Pons (tissue), 1 donor: Measurements from ENCODE around the gene NDUFS7.
A peak's percentile ranks its signal among the peaks of the same experiment; 100 is the strongest.

Experiments
- DNase-seq: peaks from one replicate; pipeline ENCODE4 v3.0.0-alpha.2; 2016; ENCODE audit warnings: low spot score

NDUFS7 gene

DNA sequence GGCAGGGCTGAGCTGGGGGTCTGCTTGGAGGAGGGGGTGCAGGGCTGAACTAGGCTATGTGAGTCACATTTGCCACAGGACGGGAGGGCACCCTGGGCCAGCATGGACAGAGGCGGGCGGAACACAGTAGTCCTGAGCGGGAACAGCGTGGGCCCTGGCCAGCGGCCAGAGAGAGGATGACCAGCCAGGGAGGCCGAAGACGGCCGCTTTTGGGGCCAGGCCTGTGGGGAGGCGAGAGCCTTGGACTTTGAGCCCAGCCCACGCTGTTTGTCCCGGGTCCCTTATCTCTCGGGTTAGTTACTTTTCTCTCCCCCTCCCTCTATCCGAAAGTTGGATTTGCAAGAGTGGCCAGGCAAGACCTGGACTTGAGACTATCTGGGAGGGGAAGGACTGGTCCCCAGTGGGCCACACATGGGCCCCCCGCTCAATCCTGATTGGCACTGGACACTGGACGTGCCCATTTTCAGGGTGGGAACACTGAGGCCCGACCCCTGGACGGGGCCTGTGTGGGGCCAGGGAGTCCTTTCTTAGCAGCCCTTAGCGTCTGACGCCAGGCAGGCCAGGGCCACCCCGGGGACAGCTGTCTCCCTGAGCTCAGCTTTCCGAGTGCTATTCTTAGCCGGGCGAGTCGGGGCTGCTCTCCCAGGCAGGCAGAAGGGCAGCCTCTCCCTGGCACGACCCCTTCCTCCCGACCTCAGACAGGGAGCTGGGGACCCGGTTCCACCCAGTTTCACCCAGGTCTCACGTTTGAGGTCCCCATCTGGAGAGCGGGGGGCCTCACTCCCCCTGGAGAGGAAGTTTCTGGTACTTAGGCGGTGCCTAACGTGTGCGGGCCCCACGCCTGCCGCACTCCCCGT is 16.8 kb downstream of the NDUFS7 start:
- no peak for DNase-seq

DNA sequence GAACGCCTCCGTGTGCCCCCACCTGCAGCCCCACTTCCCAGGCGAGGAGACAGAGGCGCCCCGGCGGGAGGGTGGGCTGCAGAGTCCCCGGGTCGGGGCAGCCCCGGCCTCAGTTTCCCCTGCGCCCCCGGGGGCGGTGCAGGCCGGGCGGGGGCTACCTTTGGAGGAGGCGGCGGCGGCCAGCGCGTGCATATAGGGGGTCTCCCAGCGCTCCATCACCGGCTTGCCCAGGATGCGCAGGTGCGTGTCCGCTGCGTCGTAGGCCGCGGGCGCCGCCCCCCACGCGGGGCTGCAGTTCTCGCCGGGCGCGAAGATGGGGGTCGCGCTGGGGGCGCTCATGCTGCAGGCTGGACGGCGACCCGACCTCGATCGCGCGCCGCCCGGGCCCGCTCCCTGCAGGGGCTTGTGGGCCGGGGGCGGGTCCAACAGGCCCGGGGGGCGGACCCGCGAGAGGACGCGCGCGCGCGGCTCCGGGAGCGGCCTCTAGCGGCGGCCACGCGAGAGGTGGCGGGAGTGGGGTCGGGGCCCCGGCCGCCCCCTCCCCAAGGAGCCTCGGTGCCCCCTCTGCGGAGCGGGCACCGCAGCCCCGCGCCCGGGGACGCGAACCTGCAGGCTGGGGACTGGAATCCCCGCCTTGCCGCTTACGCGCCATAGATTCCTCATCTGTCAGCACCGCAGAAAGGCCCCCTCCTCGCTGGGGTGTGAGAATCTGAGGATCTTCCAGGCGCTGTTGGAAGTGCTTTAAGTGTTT is 17.6 kb downstream of the NDUFS7 start, which contains the start of gene GAMT:
TSS of gene GAMT (minus strand) at position 405 of the 751 bp plus-strand sequence. CDS start at position 339, 66 bp downstream.
- DNase-seq: no peak

DNA sequence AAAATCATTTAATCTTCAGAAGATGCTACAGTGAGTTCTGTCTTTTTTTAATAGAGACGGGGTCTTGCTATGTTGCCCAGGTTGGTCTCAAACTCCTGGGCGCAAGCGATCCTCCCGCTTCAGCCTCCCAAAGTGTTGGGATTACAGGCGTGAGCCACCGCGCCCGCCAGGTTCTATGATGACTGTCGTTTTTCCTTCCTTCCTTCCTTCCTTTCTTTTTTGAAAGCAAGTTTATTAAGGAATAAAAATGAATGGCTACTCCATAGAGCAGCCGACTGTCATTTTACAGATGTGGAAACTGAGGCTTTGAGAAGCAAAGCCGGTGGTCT is 18.1 kb downstream of the NDUFS7 start:
- DNase-seq: no peak

DNA sequence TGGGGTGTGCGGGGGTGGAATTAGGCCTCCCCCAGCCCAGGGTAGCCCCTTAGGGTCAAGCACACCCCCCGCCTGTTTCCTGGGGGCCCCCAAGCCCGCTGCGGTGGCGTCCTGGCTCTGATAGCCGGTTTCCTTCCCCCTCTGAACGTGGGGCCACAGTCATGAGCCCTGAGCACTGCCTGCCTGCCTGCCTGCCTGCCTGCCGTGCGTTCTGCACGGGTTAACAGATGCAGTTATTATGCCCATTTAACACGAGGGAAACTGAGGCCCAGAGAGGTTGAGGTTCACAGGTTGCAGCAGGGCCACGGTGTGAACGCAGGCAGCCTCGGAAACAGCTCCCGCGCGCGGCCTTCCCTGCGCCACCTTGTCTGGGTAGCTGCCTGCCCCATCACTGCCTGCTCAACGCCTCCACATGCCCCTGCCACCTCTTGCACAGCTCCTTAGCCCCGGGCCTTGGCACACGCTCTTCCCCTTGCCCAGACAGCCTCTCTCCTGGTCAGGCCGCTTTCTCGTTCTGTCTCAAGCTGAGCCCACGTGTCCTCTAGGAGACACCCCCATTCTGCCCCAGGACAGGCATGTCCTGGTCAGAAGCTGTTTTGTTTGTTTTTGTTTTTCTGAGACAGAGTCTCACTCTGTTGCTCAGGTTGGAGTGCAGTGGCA is 18.8 kb downstream of the NDUFS7 start:
- DNase-seq: no peak

DNA sequence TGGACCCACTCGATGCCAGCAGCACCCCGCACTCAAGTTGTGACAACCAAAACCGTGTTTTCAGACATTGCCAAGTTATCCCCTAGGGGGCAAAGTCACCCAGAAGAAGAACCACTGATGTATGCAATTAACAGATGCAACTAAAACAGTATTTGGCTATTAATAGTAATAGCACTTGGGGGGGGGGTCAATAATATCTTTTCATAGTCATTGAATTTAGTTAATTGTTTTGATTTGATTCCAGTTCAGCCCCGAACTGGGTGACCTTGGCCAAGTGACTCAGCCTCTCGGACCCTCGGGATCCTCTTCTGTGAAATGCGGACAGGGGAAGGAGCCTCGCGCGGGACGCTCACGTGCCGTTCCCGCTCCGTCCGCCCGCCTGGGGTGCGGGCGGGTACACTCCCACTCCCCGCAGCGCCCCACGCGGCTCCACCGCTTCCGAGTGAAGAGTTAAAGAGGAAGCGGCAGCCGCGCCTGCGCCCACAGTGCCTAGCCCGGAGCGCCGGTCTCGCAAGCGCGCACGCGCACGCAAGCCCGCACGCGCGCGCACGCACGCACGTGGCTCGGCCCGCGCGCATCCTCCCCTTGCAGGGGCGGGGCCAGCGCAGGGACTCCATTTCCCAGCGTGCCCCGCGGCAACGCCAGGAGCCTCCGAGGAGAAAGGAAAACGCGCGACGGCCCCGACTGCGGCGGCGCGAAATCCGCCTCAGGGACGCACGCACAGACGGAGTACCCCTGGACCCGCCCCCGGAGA is 23.2 kb downstream of the NDUFS7 start:
- peak; percentile 96 for DNase-seq

GRCh38 chr19:1407528-1408299 is 24.0 kb downstream of the NDUFS7 start, which contains the start of gene DAZAP1:
Gene DAZAP1 (plus strand): TSS chr19:1407586. CDS start chr19:1407774, 188 bp downstream.
- DNase-seq: no peak

- DNase-seq: no peak
These were observed 24.8 kb downstream of the NDUFS7 start for GRCh38 chr19:1408300-1409203.

DNA sequence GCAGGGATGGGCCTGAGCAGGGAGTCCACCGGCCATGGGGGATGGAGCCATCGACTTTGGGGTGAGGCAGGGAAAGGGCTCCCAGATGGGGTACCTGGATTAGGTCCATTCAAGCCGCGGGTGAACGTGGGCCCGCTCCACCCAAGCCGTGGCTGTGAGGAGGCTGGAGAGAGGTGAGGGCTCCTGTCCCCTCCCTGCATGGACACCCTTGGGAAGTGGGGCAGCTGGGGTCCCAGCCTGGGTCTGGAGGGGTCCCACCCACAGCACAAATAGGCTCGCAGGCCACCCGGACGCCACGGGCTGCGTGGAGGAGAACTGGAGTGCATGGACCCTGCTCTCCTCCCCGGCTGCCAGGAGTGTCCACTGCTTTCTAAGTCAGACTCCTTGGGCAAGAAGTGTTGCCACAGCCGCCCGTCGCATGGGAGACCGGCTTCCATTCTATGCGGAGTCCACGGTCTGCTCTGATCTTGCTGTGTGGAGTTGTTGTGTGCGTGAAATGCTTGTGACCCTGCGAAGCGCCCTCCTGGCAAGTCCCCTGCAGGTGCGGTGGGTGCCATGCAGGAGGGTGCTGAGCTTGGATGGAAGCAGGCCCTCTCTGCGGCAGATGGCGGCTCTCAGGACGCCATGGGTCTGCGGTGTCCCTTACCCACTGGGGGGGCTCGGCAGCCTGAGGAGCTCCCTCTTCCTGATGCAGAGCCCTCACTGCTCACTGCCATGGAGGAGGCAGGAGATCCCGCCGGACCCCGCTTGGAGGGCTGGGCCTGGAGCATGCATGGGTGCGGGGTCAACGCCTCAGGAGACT is 25.7 kb downstream of the NDUFS7 start:
- DNase-seq: no peak

GRCh38 chr19:1410136-1410786 is 26.6 kb downstream of the NDUFS7 start:
- no peak for DNase-seq

DNA sequence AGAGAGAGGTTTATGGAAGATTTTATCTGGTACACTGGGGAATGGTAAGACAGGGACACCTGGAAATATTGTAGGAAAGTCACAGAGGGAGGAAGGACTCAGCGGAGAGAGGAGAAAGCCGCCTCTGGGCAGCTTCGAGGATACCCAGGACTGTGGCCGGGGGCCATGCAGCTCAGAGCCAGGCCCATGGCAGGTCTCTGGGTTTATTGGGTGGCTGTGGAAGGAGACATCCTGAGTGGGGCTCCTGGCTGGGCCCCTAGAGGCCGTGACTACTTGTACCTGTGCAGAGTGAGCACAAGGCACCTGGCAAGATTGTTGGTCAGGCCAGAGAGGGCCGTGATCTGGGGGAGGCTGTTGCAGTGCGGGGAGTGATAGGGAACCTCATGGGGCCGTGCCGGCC is 27.1 kb downstream of the NDUFS7 start:
- no peak for DNase-seq

GRCh38 chr19:1411255-1412191 is 27.8 kb downstream of the NDUFS7 start:
- peak; percentile 99 for DNase-seq

GRCh38 chr19:1412323-1412923 is 28.7 kb downstream of the NDUFS7 start:
- no peak for DNase-seq

GRCh38 chr19:1412995-1413800 is 29.5 kb downstream of the NDUFS7 start:
- no peak for DNase-seq

DNA sequence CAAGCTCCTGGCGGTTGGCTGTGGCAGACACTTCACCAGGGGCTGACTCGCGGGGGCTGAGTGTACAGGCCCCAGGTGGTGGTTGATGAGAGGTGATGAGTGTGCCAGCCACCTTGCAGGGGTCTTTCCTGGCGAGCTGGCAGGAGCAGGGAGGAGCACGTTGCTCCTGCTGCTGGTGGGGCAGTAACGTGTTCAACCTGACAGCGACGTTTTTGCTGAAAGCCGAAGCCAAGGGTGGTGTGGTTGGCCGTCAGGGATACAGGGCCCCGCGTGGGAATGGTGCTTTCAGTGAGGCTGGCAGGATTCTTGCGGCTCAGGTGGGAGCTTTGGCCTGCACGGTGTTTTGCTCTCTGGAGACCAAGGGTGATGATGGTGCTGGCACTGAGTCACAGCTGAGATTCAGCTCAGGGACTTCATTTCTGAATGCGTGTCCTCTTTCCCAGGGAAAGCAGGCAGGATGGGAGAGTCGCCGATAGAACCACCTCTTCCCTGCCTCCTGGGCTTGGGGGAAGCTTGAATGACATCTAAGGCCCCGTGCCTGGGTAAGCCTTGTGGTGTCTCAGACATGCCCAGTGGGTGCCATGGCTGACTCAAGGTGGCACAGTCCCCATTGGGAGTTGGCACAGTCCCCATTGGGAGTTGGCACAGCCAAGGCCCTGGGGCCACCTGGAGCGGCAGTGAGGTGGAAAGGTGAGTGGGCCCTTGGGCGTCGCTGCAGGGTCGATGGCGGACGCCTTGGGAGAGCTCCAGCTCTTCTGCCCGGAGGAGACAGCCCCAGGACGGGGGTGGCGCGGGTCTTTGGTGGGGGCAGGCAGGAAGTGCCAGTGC is 32.5 kb downstream of the NDUFS7 start:
- no peak for DNase-seq

GRCh38 chr19:1417145-1417544 is 33.4 kb downstream of the NDUFS7 start:
- no peak for DNase-seq
